ENCODE measurements around the gene PDE4B. TPM values are rescaled to one million over a fixed set of nuclear protein-coding genes. Genes with fewer than 3 reads are reported as not detected.
A peak's percentile ranks its signal among the peaks of the same experiment; 100 is the strongest.

The PDE4B gene
- total RNA-seq, 1 experiment from 2014 or later: not detected

DNA sequence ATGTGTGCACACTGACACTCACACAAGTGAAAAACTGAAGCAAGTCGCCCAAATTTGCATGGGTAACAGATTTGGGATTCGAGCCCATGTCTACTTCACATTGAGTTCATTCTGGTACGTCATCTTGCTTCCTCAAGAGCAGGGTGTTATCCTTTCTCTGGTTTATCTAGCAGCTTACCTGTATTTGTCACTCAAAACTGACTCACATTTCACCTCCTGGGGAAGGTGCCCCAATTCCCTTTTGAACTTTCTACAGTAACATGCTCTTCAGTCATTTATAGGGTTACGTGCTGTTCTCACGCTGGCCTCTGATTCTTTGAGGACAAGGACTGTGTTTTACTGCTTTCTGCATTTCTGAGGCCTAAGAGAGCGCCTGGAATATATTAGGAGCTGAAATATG, 162.8 kb downstream of the PDE4B start:
- Mint-ChIP-seq H3K27me3 (ENCODE audit: insufficient read depth, unreplicated experiment) (peaks cover 2% of the 10 kb centered on the region), H3K27ac (ENCODE audit: unreplicated experiment) (no peak overlapping the region), H3K4me1 (ENCODE audit: low read depth, unreplicated experiment) (no peaks in the 10 kb centered on the region), H3K36me3 (ENCODE audit: insufficient read depth, unreplicated experiment) (no peaks in the 10 kb centered on the region), H3K4me3 (ENCODE audit: unreplicated experiment) (no peak overlapping the region), H3K9me3 (ENCODE audit: unreplicated experiment) (no peaks in the 10 kb centered on the region)
- Histone ChIP-seq H3K9me3 (no peaks in the 10 kb centered on the region), H3K36me3 (ENCODE audit: control insufficient read depth, insufficient read depth, low read length) (no peaks in the 10 kb centered on the region), H3K27me3 (replicated peaks; ENCODE audit: control insufficient read depth, insufficient read depth, low read length) (no peaks in the 10 kb centered on the region), H3K4me3 (ENCODE audit: low read depth, low read length) (no peak overlapping the region), H3K4me1 (no peaks in the 10 kb centered on the region)
- TF ChIP-seq, protein P1, sequence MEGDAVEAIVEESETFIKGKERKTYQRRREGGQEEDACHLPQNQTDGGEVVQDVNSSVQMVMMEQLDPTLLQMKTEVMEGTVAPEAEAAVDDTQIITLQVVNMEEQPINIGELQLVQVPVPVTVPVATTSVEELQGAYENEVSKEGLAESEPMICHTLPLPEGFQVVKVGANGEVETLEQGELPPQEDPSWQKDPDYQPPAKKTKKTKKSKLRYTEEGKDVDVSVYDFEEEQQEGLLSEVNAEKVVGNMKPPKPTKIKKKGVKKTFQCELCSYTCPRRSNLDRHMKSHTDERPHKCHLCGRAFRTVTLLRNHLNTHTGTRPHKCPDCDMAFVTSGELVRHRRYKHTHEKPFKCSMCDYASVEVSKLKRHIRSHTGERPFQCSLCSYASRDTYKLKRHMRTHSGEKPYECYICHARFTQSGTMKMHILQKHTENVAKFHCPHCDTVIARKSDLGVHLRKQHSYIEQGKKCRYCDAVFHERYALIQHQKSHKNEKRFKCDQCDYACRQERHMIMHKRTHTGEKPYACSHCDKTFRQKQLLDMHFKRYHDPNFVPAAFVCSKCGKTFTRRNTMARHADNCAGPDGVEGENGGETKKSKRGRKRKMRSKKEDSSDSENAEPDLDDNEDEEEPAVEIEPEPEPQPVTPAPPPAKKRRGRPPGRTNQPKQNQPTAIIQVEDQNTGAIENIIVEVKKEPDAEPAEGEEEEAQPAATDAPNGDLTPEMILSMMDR (IDR thresholded peaks at IDR 0.05; ENCODE audit: insufficient read depth in 1 of 2, low read depth in 1 of 2, low read length in 1 of 2, severe bottlenecking in 1 of 2, unreplicated experiment in 1 of 2): no peak
- intact Hi-C loops (cut with micrococcal nuclease; ENCODE audit: unreplicated experiment): loop anchor here (5.0 kb wide), 1 partner anchor 547 kb away; no protein-coding TSS in a partner anchor
- ChIA-PET CTCF (no interaction called here), POLR2A (no interaction called here)
- BruUV-seq (replicated peaks): no TSS peak
- DNase-seq: no peak

DNA sequence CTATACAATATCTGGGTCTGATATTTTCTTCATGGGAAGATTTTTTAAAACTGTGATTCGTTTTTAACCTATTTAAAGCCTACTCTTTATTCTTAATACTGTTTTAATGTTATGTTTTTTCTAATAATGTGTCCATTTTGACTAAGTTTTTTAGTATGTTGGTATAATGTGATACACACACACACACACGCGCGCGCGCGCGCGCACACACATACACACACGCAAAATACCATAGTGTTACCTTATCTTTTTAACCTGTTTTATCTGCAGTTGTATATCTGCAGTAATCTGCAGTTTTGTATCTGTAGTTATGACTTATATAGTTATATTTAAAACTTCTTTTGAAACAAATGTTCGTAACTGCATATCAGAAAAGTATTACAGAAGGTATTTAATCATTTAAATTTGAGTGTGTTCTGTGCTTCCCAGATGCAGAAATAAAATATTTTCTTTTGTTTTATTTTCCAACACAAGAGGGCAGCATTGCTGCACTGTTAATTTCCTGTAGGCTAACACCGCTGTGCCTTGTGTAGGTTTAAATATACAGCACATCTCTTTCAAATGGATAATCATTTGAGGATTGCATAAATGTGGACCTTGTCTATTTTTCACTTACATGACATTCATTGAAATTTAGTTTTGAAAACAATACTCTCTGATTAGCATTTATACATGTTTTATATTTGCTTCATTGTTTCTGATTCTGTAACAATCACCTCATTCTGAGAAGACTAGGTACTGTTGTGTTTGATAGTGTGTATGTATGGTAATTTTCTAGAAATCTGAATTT, 166.1 kb downstream of the PDE4B start:
- H3K4me3 Mint-ChIP-seq (ENCODE audit: unreplicated experiment): no peak overlapping the region
- no peaks in the 10 kb centered on the region for H3K9me3 ChIP-seq
- TF ChIP-seq, protein P1 (IDR thresholded peaks at IDR 0.05; ENCODE audit: insufficient read depth in 1 of 2, low read depth in 1 of 2, low read length in 1 of 2, severe bottlenecking in 1 of 2, unreplicated experiment in 1 of 2): peak in 1 of 2 experiments; percentile 37
- no peak overlapping the region for H3K27ac Mint-ChIP-seq (ENCODE audit: unreplicated experiment)
- intact Hi-C loops (cut with micrococcal nuclease; ENCODE audit: unreplicated experiment): loop anchor here (1.0 to 5.0 kb wide), 3 partner anchors 284 to 544 kb away; no protein-coding TSS in a partner anchor
- H3K4me1 ChIP-seq: no peaks in the 10 kb centered on the region
- H3K36me3 Mint-ChIP-seq (ENCODE audit: insufficient read depth, unreplicated experiment): no peaks in the 10 kb centered on the region
- no peak overlapping the region for H3K4me3 ChIP-seq (ENCODE audit: low read depth, low read length)
- no peaks in the 10 kb centered on the region for H3K4me1 Mint-ChIP-seq (ENCODE audit: low read depth, unreplicated experiment)
- no peaks in the 10 kb centered on the region for H3K27me3 ChIP-seq (replicated peaks; ENCODE audit: control insufficient read depth, insufficient read depth, low read length)
- H3K36me3 ChIP-seq (ENCODE audit: control insufficient read depth, insufficient read depth, low read length): no peaks in the 10 kb centered on the region
- DNase-seq: peak in 1 of 2 experiments; percentile 45
- peaks cover 2% of the 10 kb centered on the region for H3K27me3 Mint-ChIP-seq (ENCODE audit: insufficient read depth, unreplicated experiment)
- CTCF ChIA-PET: interaction anchor here (0.6 kb wide), 1 partner anchor 284 kb away, joined by 3 read pairs; no protein-coding TSS in a partner anchor
- BruUV-seq (replicated peaks): no TSS peak
- no peaks in the 10 kb centered on the region for H3K9me3 Mint-ChIP-seq (ENCODE audit: unreplicated experiment)
- POLR2A ChIA-PET: no interaction called here

DNA sequence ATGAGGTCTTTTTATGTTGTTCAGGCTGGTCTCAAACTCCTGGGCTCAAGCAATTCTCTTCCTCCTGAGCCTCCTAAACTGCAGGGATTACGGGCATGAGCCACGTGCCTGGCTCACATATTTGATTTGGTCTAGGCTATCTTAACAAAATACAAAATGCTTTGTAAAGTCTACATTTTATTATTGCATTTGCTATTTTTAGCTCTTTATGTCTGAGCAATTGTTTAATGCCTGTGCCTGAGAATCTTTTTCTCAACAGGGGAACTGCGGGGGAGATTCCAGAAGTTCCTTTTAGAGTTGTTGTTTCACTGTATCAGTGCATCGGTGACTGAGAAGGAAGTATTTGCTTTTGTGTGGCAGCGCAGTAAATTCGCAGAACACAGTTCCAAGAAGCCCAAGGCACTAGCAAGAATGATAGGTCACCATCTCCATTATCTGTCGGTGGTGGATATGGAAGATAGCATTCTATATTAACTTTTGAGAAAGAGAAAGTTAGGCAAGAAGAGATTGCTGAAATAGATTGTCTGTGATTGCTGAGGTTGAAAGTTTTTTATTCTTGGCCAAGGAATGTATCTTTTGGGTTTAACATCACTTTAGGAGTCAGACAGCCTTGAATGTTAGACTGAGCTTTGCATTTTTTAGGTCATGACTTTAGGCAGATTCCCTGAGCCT, 167.3 kb downstream of the PDE4B start:
- no TSS peak for BruUV-seq (replicated peaks)
- DNase-seq: no peak
- Mint-ChIP-seq H3K9me3 (ENCODE audit: unreplicated experiment) (no peaks in the 10 kb centered on the region), H3K4me3 (ENCODE audit: unreplicated experiment) (no peak overlapping the region), H3K36me3 (ENCODE audit: insufficient read depth, unreplicated experiment) (no peaks in the 10 kb centered on the region), H3K27me3 (ENCODE audit: insufficient read depth, unreplicated experiment) (peaks cover 2% of the 10 kb centered on the region), H3K4me1 (ENCODE audit: low read depth, unreplicated experiment) (no peaks in the 10 kb centered on the region), H3K27ac (ENCODE audit: unreplicated experiment) (no peak overlapping the region)
- no peaks in the 10 kb centered on the region for H3K4me1 ChIP-seq
- TF ChIP-seq, protein P1 (IDR thresholded peaks at IDR 0.05; ENCODE audit: insufficient read depth in 1 of 2, low read depth in 1 of 2, low read length in 1 of 2, severe bottlenecking in 1 of 2, unreplicated experiment in 1 of 2): no peak
- CTCF ChIA-PET: interaction anchor here (1.5 kb wide), 1 partner anchor 282 kb away, joined by 3 read pairs; no protein-coding TSS in a partner anchor
- POLR2A ChIA-PET: no interaction called here
- intact Hi-C loops (cut with micrococcal nuclease; ENCODE audit: unreplicated experiment): loop anchor here (1.0 to 5.0 kb wide), 3 partner anchors 282 to 542 kb away; no protein-coding TSS in a partner anchor
- no peaks in the 10 kb centered on the region for H3K9me3 ChIP-seq
- no peaks in the 10 kb centered on the region for H3K27me3 ChIP-seq (replicated peaks; ENCODE audit: control insufficient read depth, insufficient read depth, low read length)
- no peaks in the 10 kb centered on the region for H3K36me3 ChIP-seq (ENCODE audit: control insufficient read depth, insufficient read depth, low read length)
- H3K4me3 ChIP-seq (ENCODE audit: low read depth, low read length): no peak overlapping the region
